Body of pancreas (tissue), 4 donors: ENCODE measurements around the gene PLEKHF1. TPM values are rescaled to one million over a fixed set of nuclear protein-coding genes. Genes with fewer than 3 reads are reported as not detected.

Experiments
- ATAC-seq: fragments of 150-250 bp; one replicate; pipeline ENCODE4 v1.9.1; 2016
- DNase-seq, 4 donors: peaks; one replicate each; pipeline ENCODE4 v3.0.0-alpha.2; 2019
- H3K27ac ChIP-seq, 4 donors: fragments of 200-600 bp; sonication (generic); 1 replicate in 3 of 4; 2 replicates in 1 of 4; pipeline versions ENCODE4 v1.5.1 to v1.6.1; 2016 to 2019; ENCODE audit warnings: mild to moderate bottlenecking in 1 of 4, mixed read lengths in 1 of 4, moderate library complexity in 1 of 4
- H3K27me3 ChIP-seq, 2 donors: fragments of 200-600 bp; sonication (generic); one replicate each; pipeline ENCODE4 v1.6.0; 2016; ENCODE audit warnings: mild to moderate bottlenecking in 1 of 2
- H3K36me3 ChIP-seq, 2 donors: fragments of 200-600 bp; sonication (generic); replicated peaks in 1 of 2; 2 replicates each; pipeline ENCODE4 v1.5.1; 2016; ENCODE audit warnings: low read depth in 2 of 2; ENCODE audit not compliant: insufficient read depth in 1 of 2
- H3K4me1 ChIP-seq: fragments of 200-600 bp; sonication (generic); one replicate; pipeline ENCODE4 v1.6.0; 2016
- H3K4me3 ChIP-seq, 2 donors: fragments of 200-600 bp; sonication (generic); 1 replicate in 1 of 2; 2 replicates in 1 of 2; pipeline ENCODE4 v1.5.1; 2016 to 2019
- H3K9me3 ChIP-seq, 3 donors: fragments of 200-600 bp; sonication (generic); 1 replicate in 2 of 3; 2 replicates in 1 of 3; pipeline ENCODE4 v1.5.1; 2016
- CTCF ChIP-seq, 7 experiments: fragments of 450-650 bp in 4 of 7; fragments of 200-600 bp in 3 of 7; sonication (generic) in 3 of 7; IDR thresholded peaks; one replicate each; pipeline ENCODE4 v1.5.1; 2016 to 2019; ENCODE audit warnings: antibody characterized with exemption in 7 of 7
- POLR2A ChIP-seq, 3 donors: fragments of 450-650 bp; IDR thresholded peaks; one replicate each; pipeline ENCODE4 v1.6.1; 2016; ENCODE audit warnings: antibody characterized with exemption in 3 of 3, mild to moderate bottlenecking in 2 of 3
- WGBS, 2 donors: methylation state at CpG; one replicate each; pipeline ENCODE4 v1.1.5; 2017; 5-methylcytosine and 5-hydroxymethylcytosine counted together
- intact Hi-C: fragments of 100-400 bp; cut with DNase I; formaldehyde crosslinking; loops from one replicate; pipeline ENCODE4 v1.15.1; 2023
- total RNA-seq, 2 donors: library from RNA; depleted of rRNA; stranded (reverse); fragments of >200 nt; gene quantifications; one replicate each; pipeline ENCODE4 v1.1.0, GENCODE V29; 2016

Gene PLEKHF1
- total RNA-seq, 2 donors from 2014 or later = 13.5 to 16.5 TPM

DNA sequence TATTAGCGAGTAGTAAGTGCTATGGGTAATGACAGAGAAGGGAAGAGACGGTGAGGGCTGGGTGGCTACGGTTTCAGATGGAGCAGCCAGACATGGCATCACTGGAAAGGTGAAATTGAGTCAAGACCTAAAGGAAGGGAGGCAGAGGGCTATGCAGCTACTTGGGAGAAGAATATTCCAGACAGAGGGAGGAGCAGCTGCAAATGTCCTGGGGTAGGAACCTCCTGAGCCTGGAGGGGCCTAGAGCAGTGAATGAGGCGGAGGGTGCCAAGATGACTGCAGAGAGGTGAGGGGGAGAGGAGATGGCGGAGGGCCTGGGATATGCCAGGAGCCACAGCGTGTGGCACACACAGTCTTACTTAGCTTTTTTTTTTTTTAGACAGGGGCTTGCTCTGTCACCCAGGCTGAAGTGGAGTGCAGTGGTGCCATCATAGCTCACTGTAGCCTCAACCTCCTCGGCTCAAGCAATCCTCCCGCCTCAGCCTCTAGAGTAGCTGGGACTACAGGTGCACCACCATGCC, 21.1 kb downstream of the PLEKHF1 start:
- Histone ChIP-seq H3K9me3 (no peaks in the 10 kb centered on the region), H3K4me3 (no peak overlapping the region), H3K27me3 (no peaks in the 10 kb centered on the region), H3K27ac (no peak overlapping the region), H3K36me3 (no peaks in the 10 kb centered on the region), H3K4me1 (no peaks in the 10 kb centered on the region)
- 86 to 91% methylated on average over 8 of the region's 8 CpGs for WGBS, 2 donors
- intact Hi-C loops = no loop called here
- no peak for DNase-seq
- no peak for ATAC-seq
- TF ChIP-seq CTCF (IDR thresholded peaks at IDR 0.05) (no peak), POLR2A (IDR thresholded peaks at IDR 0.05) (no peak)

DNA sequence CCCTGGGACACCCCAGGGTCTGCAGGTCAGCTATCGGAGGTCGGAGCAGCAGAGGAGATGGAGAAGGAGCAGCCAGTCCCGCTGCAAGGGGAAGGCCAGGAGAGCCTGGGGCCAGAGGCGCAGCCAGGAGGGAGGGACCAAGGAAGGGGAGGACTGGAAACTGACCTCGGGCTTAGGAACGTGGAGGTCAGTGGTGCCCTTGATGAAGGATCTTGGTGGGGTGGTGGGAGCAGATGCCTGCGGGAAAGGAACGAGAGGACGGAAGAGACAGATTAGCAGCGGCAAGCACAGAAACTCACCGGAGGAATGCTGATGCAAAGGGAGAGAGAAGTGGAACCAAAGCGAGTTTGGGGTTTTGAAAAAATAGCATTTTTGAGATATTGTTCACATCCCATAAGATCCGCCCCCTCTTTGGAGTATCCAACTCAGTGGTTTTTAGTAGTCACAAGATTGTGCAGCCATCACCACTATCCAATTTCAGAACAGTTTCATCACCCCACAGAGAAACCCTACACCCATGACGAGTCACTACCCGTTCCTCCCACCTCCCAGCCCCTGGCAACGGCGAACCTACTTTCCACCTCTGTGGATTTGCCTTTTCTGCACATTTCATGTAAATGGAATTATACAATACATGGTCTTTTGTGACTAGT, 22.1 kb downstream of the PLEKHF1 start:
- Histone ChIP-seq H3K36me3 (no peaks in the 10 kb centered on the region), H3K9me3 (no peaks in the 10 kb centered on the region), H3K4me3 (no peak overlapping the region), H3K4me1 (no peaks in the 10 kb centered on the region), H3K27me3 (no peaks in the 10 kb centered on the region), H3K27ac (peak overlapping the region in 1 of 4 donors; percentile 8)
- WGBS, 2 donors = 78 to 83% methylated on average over 17 of the region's 17 CpGs
- DNase-seq = peak in 1 of 4 donors; percentile 36
- TF ChIP-seq POLR2A (IDR thresholded peaks at IDR 0.05) (no peak), CTCF (IDR thresholded peaks at IDR 0.05) (no peak)
- intact Hi-C loops = no loop called here
- ATAC-seq = peak; percentile 65

DNA sequence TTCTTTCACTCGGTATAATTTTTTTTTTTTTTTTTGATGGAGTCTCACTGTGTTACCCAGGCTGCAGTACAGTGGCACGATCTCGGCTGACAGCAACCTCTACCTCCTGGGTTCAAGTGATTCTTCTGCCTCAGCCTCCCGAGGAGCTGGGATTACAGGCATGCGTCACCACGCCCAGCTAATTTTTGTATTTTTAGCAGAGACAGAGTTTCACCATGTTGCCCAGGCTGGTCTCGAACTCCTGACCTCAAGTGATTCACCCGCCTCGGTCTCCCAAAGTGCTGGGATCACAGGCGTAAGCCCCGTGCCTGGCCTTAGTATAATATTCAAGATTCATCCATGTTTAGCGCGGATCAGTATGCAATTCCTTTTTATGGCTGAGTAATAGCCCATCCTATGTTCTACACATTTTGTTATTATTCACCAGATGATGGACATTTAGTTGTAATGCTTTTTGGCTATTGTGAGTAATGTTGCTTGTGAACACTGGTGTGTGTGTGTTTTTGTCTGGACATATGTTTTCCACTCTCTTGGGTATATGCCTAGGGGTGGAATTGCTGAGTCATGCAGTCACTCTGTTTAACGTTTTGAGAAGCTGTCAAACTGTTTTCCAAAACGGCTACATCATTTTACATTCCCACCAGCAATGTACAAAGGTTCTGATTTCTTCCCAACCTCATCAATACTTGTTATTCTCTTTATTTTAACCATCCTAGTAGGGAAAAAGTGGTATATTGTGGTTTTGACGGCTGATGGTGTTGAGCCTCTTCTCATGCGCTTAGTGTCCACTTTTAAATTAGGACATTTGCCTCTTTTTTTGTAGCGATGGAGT, 22.9 kb downstream of the PLEKHF1 start:
- Histone ChIP-seq H3K4me3 (no peak overlapping the region), H3K9me3 (no peaks in the 10 kb centered on the region), H3K27ac (no peak overlapping the region), H3K27me3 (no peaks in the 10 kb centered on the region), H3K4me1 (no peaks in the 10 kb centered on the region), H3K36me3 (no peaks in the 10 kb centered on the region)
- no peak for DNase-seq
- no peak for ATAC-seq
- TF ChIP-seq POLR2A (IDR thresholded peaks at IDR 0.05) (no peak), CTCF (IDR thresholded peaks at IDR 0.05) (no peak)
- 75 to 83% methylated on average over 18 of the region's 18 CpGs for WGBS, 2 donors
- intact Hi-C loops = no loop called here

DNA sequence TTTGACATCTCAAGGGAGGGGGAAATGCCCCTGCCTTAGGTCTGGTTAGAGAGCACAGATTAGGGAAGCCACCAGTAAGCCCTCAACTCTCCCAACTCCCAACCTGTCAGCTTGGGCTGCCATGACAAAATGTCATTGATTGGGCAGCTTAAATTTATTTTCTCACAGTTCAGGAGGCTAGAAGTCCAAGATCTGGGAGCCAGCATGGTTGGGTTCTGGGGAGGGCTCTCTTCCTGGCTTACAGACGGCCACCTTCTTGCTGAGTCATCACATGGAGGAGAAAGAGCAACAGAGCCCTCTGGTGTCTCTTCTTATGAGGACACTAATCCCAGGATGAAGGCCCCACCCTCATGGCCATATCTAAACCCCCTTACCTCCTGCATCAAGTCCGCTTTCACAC, 25.6 kb downstream of the PLEKHF1 start:
- Histone ChIP-seq H3K4me3 (no peak overlapping the region), H3K4me1 (no peaks in the 10 kb centered on the region), H3K36me3 (no peaks in the 10 kb centered on the region), H3K9me3 (no peaks in the 10 kb centered on the region), H3K27ac (no peak overlapping the region), H3K27me3 (no peaks in the 10 kb centered on the region)
- intact Hi-C loops = no loop called here
- TF ChIP-seq CTCF (IDR thresholded peaks at IDR 0.05) (peak in 3 of 7 experiments; percentile 14 to 33 (median 18)), POLR2A (IDR thresholded peaks at IDR 0.05) (no peak)
- 69 to 73% methylated on average over 2 of the region's 2 CpGs for WGBS, 2 donors
- ATAC-seq (no peak), DNase-seq (no peak)
